Activated CD8-positive, alpha-beta memory T cell treated with anti-CD3 and anti-CD28 coated beads for 1 hour (primary cell): Measurements from ENCODE around the gene LFNG.
A peak's percentile ranks its signal among the peaks of the same experiment; 100 is the strongest.
"Not testable (repeated sequence)": the region's sequence is repeated elsewhere in the genome, so short reads cannot be mapped to it uniquely, and the experiment has no call there.

Source experiments
- DNase-seq, 2 donors: peaks; one replicate each; pipeline ENCODE4 v3.0.0-alpha.2; 2020; ENCODE audit warnings: low read depth in 1 of 2; ENCODE audit errors: extremely low read depth in 1 of 2

LFNG gene

DNA sequence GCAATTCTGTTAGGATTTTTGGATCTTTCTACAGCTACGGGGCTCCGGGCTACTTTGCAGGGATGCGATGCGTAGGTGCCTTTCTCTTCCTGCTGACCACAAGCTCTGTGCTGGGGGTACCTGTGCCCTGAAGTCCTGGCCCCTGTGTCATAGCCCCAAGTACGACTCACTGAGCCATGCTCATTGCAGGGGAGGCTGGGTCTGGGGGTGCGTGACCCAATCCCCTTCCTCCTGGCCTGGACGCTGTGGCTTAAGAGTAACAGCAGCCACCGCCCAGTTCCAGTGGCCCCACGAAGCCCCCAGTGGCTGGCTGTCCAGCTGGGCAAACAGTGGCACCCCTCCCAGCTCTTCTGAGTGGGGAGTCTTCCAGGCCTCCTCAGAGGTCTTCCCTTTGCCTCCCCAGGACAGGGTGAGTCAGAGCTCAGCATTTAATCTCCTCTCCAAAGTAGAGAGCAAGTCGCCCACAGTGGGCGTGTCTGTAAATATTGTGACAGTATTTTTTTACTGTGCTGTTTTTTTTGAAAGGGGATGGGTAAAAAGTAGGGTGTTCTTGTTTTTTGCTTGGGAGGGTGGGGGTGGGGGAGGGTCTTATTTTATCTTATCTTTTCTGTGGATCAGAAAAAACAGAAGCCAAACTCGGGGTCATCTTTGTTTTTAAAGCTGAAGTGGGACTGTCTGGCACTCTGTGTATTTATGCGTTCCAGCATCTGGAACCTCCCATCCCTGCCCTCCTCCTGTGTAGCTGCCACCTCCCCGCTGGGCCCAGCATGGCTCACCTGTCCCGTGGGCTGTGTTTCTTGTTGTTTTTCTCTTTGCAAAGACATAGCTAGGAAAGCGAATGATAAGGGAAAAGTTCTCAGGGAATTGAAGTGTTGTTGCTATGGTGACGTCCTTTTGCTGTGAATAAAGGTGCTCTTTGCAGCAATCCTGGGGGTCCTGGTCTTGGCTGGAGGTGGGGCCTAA is 8.2 kb downstream of the LFNG start:
- no peak for DNase-seq

DNA sequence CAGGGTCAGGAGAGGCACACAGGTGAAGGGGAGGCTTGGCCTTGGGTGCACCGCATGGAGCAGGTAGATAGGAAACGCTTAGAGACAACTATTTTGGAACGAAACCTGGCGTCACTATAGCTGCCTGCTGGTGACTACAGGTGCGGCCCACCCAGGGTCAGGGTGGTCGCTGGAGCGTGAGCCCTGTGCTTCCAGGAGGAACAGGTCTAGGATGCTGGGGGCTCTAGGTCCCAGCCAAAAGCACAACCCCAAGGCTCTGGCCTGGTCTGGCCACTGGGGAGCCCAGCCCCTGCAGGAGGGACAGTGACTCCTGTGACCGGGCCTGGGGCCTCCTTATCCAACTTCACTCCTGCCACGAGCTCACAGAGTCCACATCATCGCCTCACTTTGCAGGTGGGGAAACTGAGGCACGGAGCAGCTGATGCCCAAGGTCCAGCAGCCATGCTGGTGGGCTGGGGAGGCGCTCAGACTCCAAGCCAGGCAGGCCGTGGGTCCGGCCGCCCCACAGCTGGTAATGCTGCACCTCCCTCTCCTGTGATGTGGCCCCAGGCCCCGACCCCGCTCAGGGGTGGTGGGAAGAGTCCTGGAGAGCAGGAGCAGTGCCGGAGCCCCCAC is 9.0 kb downstream of the LFNG start:
- DNase-seq: no peak

DNA sequence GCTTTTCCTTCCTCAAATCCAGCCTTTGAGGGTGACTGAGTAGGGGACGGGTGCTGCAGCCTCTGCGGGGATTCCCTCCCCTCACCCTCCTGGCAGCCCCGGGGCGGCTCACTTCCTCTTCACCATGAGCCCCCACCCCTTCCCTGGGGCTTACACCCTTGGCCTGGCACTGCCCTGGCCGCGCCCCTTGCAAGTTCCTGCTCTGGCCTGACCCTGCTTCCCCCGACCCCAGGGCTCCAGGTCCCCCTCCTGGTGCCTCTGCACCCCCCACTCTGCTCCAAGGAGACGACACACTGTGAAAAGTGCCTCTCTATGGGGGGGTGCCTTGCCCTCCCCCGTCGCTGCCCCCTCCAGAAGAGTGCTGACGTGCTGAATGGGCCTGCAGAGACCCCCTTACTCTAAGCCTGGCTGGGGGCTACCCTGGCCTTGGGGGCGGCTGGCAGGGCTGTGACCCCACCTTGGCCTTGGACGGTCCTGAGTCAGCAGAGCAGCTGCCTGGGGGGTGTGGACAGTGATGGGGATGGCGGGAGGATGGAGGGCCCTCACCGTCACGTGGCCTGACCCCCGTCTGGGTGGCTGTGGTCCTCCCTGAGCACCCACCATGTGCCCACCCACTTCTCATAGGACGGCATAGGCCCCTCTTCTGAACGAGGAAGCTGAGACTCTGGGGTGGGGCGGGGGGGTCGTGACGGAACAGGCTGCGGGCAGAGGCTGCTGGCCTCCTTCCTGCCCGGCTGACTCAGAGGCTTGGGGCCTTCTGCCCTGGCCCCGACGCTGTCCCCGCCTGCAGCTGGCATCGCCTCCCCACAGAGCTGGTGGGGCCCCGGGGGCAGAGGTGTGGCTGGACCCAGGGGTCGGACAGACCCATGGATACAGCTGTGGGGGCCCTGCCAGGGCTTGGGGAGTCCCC is 9.8 kb downstream of the LFNG start:
- peak in 1 of 2 donors; percentile 41 for DNase-seq

DNA sequence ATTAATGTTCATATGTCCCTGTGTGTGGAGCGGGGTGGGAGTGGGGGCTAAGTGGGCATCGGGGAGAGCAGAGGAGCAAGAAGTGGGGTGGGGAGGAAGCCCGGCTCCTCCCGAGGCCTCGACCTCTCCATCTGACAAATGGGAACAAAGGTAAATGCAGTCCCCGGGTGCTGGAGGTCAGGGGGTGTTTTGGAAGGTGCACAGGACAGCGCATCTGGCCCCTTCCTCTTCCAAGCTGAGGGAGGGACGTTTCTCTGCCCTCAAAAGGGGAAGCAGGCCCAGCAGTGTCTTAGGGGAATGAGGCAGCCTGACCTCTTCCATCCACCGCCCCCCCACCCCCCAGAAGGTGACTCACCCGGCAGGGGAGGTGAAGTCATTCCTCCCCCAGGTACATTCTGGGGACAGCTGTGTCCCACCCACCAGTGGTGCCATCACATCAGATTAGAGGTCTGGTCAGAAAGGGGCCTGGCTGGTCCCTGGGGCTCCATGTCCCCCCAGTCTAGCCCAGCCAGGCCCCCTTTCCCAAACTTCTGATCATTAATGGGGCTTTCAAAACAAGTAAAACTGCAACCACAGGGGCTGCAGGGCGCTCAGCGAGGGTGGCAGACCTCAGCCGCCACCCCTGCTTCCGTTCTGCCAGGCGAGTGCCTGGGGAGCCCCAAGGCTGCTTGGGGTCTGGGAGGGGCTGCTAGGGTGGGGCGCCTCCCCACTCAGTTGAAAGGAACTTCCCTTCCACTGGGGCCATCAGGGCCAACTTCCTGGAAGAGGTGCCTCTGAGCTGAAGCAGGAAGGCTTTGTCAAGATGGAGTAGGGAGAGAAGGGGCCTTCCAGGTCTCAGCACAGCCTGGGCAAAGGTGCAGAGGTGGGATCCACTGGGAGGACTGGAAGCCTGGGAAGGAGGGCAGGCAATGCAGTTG is 10.8 kb downstream of the LFNG start:
- peak in 1 of 2 donors; percentile 61 for DNase-seq

DNA sequence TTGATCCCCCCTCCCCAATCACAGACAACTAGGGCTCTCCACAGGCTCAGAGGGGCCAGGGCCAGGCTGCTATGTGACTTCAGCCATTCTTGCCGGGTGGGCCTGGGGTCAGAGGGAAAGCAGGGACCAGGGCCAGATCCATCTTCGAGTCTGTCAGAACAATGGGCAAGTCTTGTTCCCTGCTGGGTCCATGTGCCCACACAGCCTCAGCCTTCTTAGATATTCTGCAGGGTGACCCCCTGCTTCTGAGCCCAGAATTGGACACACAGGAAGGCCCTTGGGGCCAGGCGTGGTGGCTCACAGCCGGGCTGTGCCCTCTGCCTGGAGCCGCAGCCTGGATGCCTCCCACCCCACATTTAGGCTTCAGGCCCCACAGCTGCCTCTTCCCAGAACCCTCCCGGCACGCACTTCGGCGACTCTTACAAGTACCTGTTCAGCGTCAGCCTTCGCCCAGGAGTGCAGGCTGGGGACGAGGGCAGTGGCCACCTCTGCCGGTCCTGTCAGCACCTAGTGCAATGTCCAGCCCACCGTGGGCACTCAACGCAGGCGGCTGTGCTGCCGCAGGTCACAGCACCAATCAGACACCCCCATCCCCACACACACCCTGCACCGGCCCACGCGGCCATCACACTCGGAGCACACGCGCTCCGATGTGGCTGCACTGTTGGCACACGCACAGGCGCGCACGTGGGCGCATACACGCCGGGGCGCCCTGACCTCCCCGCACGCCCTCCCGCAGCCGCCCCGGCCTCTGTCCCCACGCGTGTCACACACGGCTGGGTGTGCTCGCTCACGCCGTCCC is 11.6 kb downstream of the LFNG start:
- not testable (repeated sequence) for DNase-seq

DNA sequence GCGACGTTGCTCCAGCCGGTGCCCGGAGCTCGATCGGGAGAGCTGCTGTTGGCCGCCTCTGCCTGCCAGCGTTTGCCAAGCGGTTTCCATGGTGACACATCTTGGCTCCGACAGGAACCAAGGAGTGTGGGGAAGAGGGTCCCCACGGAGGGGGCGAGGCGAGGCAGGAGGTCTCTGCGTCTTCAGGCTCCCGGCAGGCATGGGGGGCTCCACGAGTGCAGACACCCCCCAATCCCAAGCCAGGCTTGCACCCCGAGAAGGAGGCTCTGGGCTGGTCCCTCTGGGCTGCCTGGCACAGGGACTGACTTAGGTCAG is 12.2 kb downstream of the LFNG start:
- not testable (repeated sequence) for DNase-seq

DNA sequence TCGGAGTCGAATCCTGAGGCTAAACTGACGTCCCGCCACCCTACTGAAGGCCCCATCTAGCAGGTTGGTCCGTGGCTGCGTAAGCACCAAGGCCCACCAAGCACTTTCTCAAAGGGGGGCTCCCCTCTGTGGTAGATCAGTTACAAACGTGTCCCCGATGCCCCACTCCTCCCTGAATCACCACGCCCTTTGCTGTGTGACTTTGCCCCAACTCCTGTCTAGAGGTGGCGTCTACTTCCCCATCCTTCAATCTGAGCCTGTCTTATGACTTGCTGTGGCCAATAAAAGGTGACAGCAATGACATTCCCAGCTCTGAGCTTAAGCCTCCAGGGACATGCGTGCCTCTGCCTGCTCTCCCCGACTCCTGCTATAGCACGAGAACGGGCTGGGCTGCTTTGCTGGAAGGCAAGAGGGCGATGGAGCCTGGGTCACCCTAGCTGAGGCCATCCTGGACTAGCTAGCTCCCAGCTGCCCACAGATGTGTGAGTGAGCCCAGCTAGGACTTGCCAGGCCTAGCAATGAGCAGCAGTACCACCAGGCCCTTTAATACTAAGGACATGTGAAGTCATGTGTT is 12.7 kb downstream of the LFNG start:
- DNase-seq: not testable (repeated sequence)

DNA sequence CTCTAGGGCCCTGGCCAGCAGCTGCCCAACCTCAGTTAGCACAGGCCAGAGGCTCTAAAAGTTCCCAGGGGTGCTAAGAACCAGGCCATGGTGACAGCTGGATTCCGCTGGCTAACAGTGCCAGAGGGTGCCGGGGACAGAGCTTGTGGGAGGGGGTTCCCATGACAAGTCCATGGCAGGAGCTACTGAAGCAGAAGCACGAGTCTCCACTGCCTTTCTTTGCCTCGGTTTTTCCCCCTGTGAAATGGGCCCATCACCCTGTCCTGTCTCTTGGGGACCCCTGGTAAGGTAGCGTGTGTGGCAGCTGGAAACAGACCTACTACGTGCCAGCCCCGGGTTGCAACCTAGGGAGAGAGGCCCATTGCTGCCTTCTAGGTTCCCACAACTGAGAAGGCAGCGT is 13.2 kb downstream of the LFNG start:
- not testable (repeated sequence) for DNase-seq

DNA sequence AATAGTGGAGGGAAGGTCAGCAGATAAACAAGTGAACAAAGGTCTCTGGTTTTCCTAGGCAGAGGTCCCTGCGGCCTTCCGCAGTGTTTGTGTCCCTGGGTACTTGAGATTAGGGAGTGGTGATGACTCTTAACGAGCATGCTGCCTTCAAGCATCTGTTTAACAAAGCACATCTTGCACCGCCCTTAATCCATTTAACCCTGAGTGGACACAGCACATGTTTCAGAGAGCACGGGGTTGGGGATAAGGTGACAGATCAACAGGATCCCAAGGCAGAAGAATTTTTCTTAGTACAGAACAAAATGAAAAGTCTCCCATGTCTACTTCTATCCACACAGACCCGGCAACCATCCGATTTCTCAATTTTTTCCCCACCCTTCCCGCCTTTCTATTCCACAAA is 14.0 kb downstream of the LFNG start:
- DNase-seq: not testable (repeated sequence)

DNA sequence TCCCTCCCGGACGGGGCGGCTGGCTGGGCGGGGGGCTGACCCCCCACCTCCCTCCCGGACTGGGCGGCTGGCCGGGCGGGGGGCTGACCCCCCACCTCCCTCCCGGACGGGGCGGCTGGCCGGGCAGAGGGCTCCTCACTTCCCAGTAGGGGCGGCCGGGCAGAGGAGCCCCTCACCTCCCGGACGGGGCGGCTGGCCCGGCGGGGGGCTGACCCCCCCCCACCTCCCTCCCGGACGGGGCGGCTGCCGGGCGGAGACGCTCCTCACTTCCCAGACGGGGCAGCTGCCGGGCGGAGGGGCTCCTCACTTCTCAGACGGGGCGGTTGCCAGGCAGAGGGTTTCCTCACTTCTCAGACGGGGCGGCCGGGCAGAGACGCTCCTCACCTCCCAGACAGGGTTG is 14.6 kb downstream of the LFNG start:
- not testable (repeated sequence) for DNase-seq

DNA sequence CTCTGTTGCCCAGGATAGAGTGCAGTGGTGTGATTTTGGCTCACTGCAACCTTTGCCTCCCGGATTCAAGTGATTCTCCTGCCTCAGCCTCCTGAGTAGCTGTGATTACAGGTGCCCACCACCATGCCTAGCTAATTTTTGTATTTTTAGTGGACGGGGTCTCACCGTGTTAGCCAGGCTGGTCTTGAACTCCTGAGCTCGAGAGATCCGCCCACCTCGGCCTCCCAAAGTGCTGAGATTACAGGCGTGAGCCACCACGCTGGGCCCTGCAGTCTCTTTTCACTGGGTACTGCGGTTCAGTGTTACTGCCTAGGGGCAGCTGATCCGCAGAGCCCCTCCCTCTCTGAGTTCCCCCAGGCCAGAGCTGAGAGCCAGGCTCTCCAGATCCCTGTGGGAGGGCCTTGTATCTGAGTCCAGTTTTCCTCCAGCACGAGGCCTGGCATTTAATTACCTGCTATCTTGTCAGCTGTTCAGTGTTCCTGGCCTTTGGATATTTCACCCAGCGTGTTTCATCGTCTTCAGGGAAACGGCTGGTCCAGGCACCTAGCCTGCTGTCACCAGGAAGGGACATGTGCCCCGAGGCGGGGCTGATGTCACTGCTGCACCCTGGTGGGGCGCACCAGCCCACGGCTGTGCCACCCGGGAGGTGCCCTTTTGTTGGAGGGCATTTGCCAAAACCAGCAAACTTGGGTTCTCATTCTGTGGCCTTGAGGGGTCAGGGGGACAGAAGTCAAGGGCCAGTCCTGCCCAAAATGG is 16.5 kb downstream of the LFNG start:
- DNase-seq: not testable (repeated sequence)

DNA sequence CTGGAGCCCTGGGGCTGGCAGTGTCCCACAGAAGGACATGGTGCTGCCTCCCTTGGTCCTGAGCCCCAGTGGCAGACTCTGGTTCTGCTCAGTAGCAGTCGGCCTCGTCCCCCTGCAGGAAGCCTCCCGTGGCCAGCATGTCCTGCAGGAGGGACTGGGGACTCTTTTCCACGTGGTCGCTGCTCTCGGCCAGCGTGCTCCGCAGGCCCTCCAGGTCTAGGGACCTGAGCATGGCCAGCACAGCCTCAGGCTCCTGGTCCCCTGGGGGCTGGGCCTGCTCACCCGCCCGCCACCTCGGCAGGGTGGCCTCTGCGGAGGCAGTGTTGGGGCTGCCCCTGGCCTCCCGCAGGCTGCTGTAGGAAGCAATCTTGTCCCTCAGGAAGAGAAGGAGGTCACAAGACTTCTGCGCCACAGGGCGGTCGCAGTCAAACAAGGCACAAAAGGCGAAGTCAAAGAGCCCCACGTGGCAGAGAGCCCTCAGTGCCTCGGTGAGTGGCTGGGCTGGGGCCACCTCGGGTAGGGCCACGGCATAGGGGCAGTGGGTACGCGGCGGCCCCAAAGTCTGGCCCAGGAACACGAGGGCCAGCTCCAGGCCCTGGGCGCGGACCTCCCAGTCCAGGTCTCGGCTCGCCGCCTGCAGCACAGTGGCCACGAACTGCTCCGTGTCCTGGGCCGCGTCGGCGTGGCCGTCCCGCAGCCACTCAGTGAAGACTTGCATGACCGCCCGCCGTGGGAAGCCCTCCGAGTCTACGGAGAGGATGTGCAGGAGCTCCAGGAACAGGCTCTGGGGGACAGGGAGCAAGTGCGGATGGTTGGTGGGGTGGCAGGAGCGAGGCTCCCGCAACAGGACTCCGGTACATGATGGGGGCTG is 18.6 kb downstream of the LFNG start:
- DNase-seq: no peak

DNA sequence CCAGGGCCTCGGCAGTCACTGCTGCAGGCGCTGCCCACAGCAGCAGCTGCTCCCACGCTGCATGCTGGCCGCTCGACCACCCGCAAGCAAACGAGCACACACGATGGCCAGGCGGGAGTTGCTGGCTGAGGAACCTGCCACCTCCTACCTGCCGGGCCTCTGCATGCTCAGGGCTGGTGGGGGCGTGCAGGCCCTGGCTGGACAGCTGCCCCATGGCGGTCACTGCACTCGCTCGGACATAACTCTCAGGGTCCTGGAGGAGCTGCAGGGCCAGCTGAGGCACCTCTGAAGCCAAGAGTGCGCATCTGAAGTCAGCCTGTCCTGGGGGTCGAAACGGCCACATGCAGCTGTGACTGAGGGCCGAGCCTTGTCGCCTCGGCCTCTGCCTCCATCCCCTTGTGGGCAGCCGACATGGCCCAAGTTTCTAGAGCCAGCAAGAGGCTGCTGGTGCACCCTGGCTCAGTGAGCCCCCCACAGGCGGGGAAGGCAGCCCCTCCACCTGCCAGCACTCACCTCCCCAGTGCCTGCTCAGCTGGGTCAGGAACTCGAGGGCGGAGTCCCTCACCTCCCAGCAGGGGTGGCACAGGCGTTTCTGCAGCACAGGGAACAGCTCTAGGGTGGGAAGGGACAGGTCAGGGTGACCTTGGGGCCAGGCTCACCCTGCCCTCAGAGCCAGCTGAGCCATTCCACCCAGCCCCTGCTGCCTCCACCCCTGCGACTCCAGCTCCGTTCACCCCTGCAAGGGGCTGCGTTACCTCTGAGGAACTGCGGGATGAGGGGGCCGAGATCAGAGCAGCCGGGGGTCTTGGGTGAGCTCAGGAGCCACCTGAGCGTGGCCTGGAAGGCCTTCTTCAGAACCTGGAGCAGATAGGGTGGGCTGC is 19.7 kb downstream of the LFNG start:
- no peak for DNase-seq

DNA sequence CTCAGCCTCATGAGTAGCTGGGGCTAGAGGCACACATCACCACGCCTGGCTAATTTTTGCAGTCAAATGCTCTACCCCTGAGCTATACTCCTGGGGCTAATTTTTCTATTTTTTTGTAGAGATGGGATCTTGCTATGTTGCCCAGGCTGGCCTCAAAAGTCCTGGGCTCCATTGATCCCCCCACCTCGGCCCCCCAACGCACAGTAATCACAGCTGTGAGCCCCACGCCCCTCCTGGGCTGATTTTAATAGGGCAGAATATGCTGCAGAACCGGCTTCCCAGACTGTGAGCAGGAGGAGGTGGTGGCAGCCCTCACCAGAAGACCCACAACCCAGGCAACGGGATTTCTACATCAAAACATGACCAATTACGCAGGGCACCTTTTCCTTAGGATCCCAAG is 20.6 kb downstream of the LFNG start:
- DNase-seq: no peak

DNA sequence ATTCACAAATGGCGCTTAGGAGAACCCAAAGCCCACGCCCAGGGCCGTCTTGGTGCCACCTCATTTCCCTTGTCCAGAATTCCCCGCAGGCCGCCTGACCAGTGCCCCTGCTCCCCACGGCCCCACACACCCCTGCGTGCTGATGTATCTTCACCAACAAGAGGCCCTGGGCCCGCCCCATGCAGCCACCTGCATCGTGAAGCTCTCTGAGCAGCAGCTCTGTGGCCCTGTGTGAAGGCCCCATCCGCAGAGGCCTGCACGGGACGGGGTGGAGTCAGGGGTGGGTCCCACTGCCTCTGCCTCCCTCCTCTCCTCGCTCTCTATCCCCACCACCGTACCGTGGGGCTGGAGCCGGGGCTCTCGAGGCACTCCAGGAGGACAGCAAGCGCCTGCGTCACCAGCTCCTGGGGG is 21.1 kb downstream of the LFNG start:
- DNase-seq: no peak

DNA sequence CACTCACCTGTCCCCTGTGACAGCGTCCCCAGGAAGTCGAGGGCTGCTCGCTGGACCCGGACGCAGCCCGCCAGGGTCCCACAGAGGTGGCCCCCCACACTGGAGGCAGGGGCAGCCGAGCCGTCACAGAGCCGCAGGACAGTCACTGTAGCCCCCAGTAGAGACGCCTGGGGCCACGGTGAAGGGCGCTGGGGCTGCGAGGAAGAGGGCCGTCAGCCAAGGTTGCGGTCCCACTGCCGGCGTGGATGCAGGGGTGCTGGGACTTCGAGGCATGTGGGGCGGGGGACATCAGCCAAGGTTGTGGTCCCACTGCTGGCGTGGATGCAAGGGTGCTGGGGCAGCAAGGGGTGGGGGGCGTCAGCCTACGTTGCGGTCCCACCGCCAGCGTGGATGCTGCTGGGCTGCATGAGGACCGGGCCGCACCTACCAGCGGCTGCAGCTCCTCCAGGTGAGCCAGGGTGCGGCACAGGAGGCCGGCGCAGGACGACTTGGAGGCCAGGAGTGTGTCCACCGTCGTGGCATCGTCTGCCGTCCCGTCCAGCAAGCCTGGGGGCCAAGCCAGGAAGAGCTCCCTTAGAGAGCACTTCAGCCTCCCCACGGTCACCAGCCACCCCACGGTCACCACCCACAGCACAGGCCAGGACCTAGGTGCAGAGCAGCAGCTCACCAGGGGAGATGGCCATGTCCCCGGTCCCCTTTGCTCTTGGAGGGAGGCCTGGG is 21.9 kb downstream of the LFNG start:
- DNase-seq: no peak
